GM18870 (cell line): ENCODE measurements around the gene EHMT2.
"Not testable (repeated sequence)": the region's sequence is repeated elsewhere in the genome, so short reads cannot be mapped to it uniquely, and the experiment has no call there.

ENCODE experiments used
- ATAC-seq: cut with Tn5 transposase; IDR thresholded peaks from one replicate; pipeline ENCODE4 v1.9.1; 2021; ENCODE audit warnings: moderate library complexity; ENCODE audit not compliant: unreplicated experiment

Gene EHMT2

DNA sequence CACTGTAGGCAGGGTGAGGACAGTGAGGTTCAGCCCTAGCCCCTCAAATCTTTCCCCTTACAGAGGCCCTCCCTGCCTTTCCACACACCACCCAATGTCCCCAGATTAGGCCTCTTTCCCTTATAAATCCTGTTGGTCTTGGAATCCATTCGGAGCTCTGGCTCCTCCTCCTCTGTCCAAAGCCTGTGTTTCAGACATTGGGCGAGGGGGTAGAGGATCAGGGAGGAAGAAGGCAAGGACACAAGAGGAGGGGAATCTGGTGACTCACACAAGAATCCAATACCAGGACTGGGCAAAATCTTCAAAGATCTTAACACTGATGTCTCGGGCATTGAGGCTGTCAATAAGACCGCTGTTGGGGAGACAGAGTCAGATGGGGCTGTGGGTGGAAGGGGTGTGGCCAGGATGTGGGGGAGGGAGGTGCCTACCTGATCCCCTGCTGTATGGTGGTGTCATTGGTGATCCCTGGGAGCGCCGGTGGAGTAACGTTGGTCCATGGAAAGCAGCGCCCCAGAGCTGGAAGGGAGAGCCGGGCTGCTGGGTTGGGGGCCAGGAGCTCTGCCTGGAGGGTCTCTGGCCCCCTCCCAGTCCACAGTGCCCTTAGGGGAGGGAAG, 26.3 kb downstream of the EHMT2 start:
- no peak for ATAC-seq

DNA sequence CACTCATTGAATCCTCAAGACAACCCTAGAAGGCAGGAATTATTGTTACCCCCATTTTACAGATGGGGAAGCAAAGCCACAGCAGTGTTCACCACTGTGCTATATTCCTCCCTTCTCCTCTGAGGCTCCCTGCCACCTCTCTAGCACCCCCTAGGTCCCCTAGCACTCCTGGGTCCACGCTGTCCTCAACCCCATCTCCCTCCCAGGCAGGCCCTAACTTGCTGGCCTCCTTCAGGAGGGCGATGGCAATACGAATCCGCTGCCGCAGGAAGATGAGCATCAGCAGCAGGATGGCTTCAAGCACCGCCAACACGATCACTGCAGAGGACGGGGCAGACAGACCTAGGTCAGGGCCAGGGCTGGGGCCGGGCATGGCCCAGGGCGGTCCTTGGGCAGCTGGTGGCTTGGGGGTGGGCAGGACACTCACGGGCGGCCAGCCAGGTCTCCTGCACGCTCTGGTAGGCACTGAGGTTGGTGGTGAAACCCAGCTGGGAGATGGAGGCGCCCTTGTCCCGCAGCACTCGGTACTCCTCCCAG, 27.0 kb downstream of the EHMT2 start:
- ATAC-seq: no peak

- ATAC-seq: no peak
These were observed 28.2 kb downstream of the EHMT2 start for GRCh38 chr6:31869343-31869742.

DNA sequence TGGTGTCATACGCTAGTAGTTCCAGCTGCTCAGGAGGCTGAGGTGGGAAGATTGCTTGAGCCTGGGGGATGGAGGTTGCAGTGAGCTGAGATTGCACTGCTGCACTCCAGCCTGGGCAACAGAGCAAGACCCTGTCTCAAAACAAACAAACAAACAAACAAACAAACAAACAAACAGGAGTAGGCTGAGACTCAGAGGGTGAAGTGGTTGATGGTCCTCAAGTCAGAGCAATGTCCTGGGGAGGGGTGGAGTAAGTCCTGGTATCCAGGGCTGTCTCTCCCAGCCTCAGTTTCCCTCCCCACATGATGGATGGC, 28.9 kb downstream of the EHMT2 start:
- ATAC-seq: not testable (repeated sequence)

DNA sequence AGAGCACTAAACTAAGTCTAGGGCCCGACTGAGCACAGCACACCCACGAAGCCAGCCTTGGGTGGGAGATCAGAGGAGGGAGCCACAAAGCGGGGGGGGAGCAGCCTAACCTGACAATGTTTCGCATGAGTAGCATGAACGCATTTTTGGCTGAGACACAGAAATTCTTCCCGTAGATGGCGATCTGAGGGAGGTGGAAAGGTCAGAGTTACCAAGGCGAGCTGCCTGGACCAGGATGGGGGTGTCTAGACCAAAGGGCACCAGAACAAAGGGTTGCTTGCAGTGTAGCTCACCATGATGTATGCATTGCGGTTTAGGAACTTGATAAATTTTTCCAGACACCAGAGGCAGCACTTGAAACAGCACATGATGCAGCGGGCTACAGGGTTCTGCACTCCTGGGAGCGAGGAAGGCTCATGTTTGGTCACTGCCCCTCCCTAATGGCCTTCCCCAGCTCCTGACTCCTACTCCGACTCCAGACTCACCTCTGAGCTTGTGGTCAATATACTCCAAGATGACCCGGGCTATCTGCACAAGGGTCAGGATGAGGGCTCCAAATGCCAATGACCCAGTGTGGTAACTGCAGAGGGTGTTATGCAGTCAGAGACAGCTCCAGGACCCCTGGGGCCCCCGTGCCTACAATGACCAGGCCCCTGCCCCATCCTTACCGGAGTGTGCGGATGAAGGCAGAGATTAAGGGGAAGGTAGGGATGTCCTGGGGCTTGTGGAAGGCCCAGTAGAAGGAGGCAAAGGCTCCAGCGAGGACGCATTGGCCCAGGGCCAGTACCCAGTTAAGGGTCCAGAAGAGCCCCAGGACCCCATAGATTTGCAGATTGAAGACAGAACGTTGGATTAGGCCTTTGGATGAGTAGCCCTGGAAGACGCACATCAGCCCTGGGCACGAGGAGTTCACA, 32.0 kb downstream of the EHMT2 start:
- ATAC-seq: no peak

GRCh38 chr6:31864818-31865204, 32.7 kb downstream of the EHMT2 start:
- no peak for ATAC-seq

DNA sequence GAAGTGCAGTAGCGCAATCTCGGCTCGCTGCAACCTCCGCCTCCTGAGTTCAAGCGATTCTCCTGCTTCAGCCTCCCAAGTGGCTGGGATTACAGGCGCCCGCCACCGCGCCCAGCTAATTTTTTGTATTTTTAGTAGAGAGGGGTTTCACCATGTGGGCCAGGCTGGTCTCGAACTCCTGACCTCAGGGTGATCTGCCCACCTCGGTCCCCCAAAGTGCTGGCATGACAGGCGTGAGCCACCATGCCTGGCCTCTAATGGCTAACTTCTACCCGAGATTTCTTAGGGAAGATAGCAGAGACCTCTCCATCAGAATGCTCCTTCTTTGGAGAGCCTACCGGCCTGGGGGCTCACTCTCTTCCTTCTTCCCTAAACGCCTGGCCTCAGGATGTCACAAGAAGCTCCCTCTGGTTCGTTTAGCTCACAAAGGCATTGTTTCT, 33.4 kb downstream of the EHMT2 start:
- not testable (repeated sequence) for ATAC-seq

DNA sequence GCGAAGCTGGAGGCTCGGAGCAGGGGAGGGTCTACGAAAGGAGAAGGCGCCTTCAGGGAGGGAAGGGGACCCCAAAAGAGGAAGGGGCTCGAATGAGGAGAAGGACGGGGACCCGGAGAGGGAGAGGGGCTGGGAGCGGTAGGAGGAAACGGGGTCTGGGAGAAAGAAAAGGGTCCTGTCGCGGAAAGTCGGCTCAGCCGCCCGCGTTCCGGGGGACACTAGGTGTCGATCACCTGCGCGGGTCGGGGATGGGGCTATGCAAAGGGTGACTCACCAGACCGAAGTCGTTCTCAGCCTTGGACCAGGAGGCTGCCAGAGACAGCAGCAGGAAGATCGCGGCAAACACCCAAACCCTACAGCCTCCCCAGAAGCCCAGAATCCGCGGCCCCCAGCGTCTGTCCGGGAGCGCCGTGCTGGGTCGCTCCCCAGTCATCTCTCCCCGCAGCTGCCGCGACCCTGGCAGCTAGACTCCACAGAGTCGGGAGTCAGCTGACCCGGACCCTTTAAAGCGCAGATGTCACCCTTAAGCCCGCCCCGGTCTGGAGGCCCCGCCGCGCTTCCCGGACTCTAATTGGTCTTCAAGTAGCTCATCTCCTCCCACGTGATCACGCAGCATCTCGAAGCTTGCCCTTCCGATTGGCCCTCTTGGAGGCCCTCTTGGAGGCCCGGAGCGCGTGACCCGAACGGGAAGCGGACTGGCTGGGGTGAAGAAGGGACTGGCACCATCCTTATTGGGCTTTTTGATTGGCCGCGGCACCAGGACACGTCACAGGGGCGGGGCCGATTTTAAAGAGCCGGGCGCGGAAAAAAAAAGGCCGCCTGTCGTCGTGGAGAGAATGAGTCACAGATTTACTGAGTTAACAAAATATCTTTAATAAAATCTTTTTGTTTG, 34.9 kb downstream of the EHMT2 start, which contains the start of gene NEU1:
NEU1 (minus strand) TSS at position 478 of the 892 bp plus-strand sequence; CDS start at position 433, 45 bp downstream.
- ATAC-seq: peak; percentile 87

GRCh38 chr6:31861919-31862343, 35.6 kb downstream of the EHMT2 start:
- no peak for ATAC-seq

DNA sequence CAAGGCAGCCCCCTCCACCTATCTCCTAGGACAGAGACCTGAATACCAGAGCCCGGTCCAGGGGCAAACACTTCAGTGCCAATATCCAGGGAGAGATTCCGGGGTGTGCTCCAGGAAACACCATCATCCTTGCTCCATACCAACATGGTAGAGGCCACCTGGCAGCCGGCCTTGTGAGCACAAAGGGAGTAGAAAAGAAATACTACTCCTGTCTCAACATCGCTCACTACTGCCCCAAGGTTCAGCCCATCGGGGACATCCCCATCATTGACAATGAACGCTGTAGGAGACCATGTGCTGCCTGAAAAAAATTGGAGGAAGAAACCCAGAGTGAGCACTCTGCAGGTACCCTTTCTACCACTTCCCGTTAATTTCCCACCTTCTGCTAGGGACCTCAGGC, 36.3 kb downstream of the EHMT2 start:
- ATAC-seq: no peak

- no peak for ATAC-seq
These were observed 37.1 kb downstream of the EHMT2 start for GRCh38 chr6:31860349-31860748.

GRCh38 chr6:31859923-31860322, 37.6 kb downstream of the EHMT2 start:
- no peak for ATAC-seq

DNA sequence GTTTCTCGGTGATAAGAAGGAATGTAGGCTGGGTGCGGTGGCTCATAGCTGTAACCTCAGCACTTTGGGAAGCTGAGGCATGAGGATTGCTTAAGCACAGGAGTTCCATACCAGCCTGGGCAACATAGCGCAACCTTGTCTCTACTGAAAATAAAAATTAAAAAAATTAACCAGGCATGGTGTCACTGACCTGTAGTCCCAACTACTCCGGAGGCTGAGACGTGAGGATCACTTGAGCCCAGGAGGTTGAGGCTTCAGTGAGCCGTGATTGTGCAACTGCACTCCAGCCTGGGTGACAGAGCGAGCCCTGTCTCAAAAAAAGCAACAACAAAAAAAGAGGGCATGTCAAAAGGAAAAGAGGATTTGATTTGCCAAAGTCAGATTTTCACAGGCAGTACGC, 38.8 kb downstream of the EHMT2 start:
- ATAC-seq: no peak

- not testable (repeated sequence) for ATAC-seq
These were observed 39.7 kb downstream of the EHMT2 start for GRCh38 chr6:31857774-31858173.

DNA sequence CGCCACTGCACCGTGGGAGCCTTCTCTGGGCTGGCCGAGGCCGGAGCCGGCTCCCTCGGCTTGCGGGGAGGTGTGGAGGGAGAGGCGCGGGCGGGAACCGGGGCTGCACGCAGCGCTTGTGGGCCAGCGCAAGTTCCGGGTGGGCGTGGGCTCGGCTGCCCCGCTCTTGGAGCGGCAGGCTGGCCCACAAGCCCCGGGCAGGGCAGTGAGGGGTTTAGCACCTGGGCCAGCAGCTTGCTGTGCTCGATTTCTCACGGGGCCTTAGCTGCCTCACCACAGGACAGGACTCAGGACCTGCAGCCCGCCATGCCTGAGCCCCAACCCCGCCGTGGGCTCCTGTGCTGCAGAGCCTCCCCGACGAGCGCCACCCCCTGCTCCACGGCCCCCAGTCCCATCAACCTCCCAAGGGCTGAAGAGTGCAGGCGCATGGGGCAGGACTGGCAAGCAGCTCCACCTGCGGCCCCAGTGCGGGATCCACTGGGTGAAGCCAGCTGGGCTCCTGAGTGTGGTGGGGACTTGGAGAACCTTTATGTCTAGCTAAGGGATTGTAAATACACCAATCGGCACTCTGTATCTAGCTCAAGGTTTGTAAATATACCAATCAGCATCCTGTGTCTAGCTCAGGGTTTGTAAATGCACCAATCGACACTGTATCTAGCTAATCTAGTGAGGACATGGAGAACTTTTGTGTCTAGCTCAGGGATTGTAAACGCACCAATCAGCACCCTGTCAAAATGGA, 45.3 kb downstream of the EHMT2 start:
- not testable (repeated sequence) for ATAC-seq

DNA sequence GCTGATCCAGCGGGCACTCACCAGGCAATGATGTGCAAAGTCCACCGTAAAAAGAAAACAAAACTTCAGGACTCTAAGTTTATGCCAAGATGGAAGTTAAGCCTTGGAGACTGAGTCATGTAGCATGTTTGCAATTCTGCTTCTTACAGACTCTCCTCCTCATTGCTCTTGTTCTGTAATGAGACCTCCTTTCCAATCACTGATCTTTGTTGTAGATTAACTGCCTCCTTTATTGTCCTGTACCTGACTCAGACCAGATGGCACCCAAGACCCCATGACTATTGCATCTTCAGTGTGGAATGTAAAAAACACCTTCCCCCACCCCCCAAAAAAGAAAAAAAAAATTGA, 46.0 kb downstream of the EHMT2 start:
- no peak for ATAC-seq

- no peak for ATAC-seq
These were observed 46.6 kb downstream of the EHMT2 start for GRCh38 chr6:31850765-31851484.

GRCh38 chr6:31847276-31847978, 50.1 kb downstream of the EHMT2 start:
- ATAC-seq: no peak

DNA sequence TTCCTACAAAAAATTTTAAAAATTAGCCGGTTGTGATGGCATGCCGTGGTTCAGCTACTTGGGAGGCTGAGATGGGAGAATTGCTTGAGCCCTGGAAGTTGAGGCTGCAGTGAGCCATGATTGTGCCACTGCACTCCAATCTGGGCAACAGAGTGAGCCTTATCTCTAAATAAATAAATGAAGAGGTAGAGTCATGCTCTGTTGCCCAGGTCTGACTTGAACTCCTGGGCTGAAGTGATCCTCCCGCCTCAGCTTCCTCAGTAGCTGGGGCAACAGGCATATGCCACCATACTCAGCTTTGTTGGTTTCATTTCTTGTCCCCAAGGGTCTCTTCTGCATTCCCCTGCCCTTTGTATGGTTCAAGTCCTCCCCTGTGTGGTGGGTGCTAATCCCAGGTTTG, 53.0 kb downstream of the EHMT2 start:
- no peak for ATAC-seq
